Activated CD8-positive, alpha-beta T cell treated with anti-CD3 and anti-CD28 coated beads for 36 hours (primary cell): ENCODE measurements around the gene KLHL40. TPM values are rescaled to one million over a fixed set of nuclear protein-coding genes. Genes with fewer than 3 reads are reported as not detected.

Source experiments
- ATAC-seq: fragments of 200-7000 bp; cut with Tn5 transposase; one replicate; pipeline ENCODE4 v1.10.0; 2021; ENCODE audit warnings: mild to moderate bottlenecking, moderate library complexity
- CTCF ChIA-PET: fragments of 350-600 bp; sonication (Branson Sonifier 250); formaldehyde crosslinking; loops from one replicate; lab custom pipeline; 2021; ENCODE audit warnings: antibody characterized with exemption; lab: Charles Lee
- POLR2A ChIA-PET: fragments of 350-600 bp; sonication (Branson Sonifier 250); formaldehyde crosslinking; loops from one replicate; lab custom pipeline; 2021; ENCODE audit warnings: antibody characterized with exemption; lab: Charles Lee
- DNase-seq: peaks from one replicate; pipeline ENCODE4 v3.0.0-alpha.2; 2020
- H3K27ac Mint-ChIP-seq: one replicate; pipeline ENCODE4 v1.8.0; 2021; ENCODE audit warnings: mild to moderate bottlenecking, mixed read lengths
- H3K27me3 Mint-ChIP-seq: one replicate; pipeline ENCODE4 v1.8.0; 2021; ENCODE audit warnings: mixed read lengths
- H3K36me3 Mint-ChIP-seq: one replicate; pipeline ENCODE4 v1.8.0; 2021; ENCODE audit warnings: low read depth, mixed read lengths
- H3K4me1 Mint-ChIP-seq: one replicate; pipeline ENCODE4 v1.8.0; 2021; ENCODE audit warnings: low read depth, mixed read lengths
- H3K4me3 Mint-ChIP-seq: one replicate; pipeline ENCODE4 v1.8.0; 2021; ENCODE audit warnings: mild to moderate bottlenecking, moderate library complexity, mixed read lengths
- H3K9me3 Mint-ChIP-seq: one replicate; pipeline ENCODE4 v1.8.0; 2021; ENCODE audit warnings: mixed read lengths
- intact Hi-C: fragments of 100-400 bp; cut with micrococcal nuclease; formaldehyde crosslinking; loops from one replicate; pipeline ENCODE4 v1.10.0; 2022
- total RNA-seq, 2 experiments: library from RNA; stranded (reverse); gene quantifications; one replicate each; pipeline ENCODE4 v1.2.3, GENCODE V29; 2021
- TF ChIP-seq, protein P1 (sequence below): fragments of 200-600 bp; IDR thresholded peaks from one replicate; pipeline ENCODE4 v1.8.0; 2022; ENCODE audit warnings: antibody characterized with exemption, mild to moderate bottlenecking

KLHL40 gene
- total RNA-seq, 2 experiments from 2014 or later, result not detected

DNA sequence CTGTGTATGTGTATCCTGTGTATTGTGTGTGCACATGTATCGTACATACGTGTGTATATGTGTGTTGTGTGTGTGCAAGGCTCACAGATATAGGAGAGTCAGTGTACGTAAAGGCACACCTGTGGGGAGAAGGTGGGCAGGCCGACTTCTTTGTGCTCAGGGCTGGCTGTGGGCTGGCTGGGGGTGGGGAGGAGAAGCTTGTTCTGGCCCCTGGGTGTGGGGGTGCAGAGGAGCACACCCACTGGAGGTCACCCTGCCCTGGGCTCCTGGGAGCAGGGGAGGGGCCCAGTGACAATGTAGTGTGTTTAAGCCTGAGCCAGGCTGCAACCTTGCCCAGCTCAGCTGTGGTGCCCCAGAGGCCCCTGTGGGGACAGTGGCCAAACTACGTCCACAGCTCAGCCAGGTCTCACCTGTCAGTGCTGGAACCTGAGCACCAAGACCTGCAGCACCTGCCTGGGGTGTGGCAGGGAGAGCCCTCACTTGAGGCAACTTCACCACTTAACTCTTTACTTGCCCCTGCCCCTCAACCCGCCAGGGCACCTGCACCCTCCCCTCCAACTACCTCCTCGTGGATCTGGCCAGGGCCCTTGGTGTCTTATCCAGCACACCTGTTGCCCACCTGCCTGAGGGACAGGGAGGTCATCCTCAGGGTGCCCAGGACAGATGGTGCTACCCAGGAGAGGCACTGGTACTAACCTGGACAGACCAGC lies 19.9 kb downstream of the KLHL40 start:
- POLR2A ChIA-PET, result interaction anchor here (0.6 kb wide), 1 partner anchor 16 kb away, joined by 3 read pairs; no protein-coding TSS in a partner anchor
- CTCF ChIA-PET, result no interaction called here
- Mint-ChIP-seq H3K9me3 (no peaks in the 10 kb centered on the region), H3K4me1 (no peaks in the 10 kb centered on the region), H3K4me3 (no peak overlapping the region), H3K36me3 (no peaks in the 10 kb centered on the region), H3K27ac (no peak overlapping the region), H3K27me3 (no peaks in the 10 kb centered on the region)
- ATAC-seq (no peak), DNase-seq (no peak)
- intact Hi-C loops, result no loop called here
- TF ChIP-seq, protein P1, sequence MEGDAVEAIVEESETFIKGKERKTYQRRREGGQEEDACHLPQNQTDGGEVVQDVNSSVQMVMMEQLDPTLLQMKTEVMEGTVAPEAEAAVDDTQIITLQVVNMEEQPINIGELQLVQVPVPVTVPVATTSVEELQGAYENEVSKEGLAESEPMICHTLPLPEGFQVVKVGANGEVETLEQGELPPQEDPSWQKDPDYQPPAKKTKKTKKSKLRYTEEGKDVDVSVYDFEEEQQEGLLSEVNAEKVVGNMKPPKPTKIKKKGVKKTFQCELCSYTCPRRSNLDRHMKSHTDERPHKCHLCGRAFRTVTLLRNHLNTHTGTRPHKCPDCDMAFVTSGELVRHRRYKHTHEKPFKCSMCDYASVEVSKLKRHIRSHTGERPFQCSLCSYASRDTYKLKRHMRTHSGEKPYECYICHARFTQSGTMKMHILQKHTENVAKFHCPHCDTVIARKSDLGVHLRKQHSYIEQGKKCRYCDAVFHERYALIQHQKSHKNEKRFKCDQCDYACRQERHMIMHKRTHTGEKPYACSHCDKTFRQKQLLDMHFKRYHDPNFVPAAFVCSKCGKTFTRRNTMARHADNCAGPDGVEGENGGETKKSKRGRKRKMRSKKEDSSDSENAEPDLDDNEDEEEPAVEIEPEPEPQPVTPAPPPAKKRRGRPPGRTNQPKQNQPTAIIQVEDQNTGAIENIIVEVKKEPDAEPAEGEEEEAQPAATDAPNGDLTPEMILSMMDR, result no peak

DNA sequence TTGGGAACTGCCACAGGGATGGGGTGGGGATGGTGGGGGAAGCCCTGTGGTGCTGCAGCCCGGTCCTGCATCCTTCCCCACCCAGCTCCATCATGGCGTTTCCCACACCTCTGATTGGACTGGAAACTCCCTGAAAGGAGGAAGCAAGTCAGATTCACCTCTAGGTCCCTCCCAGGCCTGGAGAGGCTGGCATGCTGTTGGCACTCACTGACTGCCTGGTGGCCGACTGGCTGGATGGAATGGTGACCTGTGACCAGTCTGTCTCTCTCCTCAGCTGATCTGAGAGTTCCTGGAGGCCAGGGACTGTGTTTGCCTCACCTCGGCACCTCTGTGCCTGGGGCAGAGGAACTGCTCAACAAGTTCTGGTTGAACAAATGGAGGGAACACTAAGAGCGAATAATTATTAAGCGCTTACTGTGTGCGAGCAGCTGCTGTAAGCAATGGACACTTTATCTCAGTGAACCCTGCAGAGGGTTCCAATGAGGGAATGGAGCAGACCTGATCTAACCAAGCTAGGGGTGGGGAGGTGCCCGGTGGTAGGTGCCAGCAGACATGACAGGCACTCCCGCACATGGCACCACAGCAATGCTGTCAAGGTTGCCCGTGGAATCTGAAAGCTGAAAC lies 20.7 kb downstream of the KLHL40 start:
- Mint-ChIP-seq H3K9me3 (no peaks in the 10 kb centered on the region), H3K27me3 (no peaks in the 10 kb centered on the region), H3K27ac (no peak overlapping the region), H3K36me3 (no peaks in the 10 kb centered on the region), H3K4me3 (no peak overlapping the region), H3K4me1 (no peaks in the 10 kb centered on the region)
- TF ChIP-seq, protein P1, result no peak
- no peak for ATAC-seq
- DNase-seq, result no peak
- CTCF ChIA-PET, result no interaction called here
- POLR2A ChIA-PET, result interaction anchor here (0.6 kb wide), 1 partner anchor 15 kb away, joined by 3 read pairs; no protein-coding TSS in a partner anchor
- intact Hi-C loops, result no loop called here

DNA sequence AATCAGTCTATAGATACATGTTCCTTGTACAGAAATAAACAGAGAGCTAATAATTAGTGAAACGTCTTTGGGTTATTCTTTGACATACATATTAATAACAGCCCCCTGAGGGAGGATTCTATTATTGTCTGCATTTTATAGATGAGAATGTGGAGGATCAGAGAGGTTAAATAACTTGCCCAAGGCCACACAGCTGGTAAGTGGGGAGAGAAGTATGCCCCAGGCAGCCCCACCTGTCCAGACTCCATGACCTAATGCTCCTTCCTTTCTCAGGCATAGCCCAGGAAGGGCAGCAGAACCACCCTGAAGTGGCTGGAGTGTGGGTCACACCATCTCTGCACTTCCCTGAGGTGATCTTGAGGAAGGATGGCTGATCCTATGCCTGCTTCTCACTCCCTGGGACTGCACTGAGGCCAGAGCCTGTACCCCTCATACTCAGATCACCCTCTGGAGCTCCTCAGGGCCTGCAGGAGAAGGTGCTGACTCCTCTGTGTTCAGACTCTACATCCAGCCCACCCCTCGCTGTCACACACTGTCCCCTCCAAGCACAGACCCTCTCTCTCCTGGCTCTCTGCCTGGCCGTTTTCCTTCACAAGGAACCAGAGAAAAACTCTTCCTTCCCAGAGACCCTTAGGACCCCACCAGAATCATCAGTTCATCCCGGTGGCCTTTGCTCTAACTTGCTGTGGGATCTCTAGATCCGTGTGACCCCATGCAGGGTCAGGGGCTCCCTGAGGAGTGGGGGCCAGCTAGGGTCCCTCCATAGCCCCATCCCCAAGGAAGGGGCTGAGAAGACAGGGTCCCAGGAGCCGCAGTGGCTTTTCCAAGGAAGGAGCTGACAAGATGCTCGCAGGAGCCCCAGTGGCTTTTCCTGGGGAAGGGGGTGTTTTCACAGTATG lies 21.6 kb downstream of the KLHL40 start:
- Mint-ChIP-seq H3K27me3 (no peaks in the 10 kb centered on the region), H3K36me3 (no peaks in the 10 kb centered on the region), H3K27ac (no peak overlapping the region), H3K4me1 (no peaks in the 10 kb centered on the region), H3K4me3 (no peak overlapping the region), H3K9me3 (no peaks in the 10 kb centered on the region)
- TF ChIP-seq, protein P1, result no peak
- no peak for ATAC-seq
- intact Hi-C loops, result no loop called here
- no peak for DNase-seq
- POLR2A ChIA-PET, result no interaction called here
- CTCF ChIA-PET, result no interaction called here

DNA sequence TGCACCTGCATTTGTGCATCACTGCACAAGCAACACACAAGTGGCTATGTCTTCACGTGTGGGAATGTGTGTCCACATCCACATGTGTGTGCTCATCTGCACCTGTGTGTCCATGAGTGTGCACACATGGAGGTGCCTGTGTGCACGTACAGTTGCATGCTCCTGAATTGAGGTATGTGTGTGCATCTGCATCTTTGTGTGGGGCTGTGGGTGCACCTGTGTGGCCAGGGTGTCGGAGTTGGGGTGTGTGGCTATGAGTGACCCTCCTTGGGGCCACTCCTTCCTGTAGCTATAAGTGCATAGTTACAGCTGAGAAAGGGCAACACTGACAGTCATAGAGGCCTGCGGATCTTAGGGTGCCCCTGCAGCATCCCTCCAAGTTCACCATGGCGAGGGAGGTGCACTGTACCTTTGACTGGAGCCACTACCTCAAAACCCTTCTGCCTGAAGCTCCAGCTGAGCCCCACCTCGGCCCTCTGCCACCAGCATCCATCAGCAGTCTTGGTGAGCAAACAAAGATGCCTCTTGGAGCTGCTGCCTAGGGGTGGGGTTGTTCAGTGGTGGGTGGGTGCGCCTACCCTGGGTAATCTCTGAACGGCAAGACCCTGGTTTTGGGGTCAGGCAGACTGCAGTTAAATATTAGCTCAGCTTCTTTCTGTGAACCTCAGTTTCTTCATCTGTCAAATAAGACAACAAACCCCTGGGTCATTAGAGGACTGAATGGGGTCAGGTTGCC lies 22.5 kb downstream of the KLHL40 start:
- Mint-ChIP-seq H3K9me3 (no peaks in the 10 kb centered on the region), H3K4me3 (no peak overlapping the region), H3K4me1 (no peaks in the 10 kb centered on the region), H3K36me3 (no peaks in the 10 kb centered on the region), H3K27me3 (no peaks in the 10 kb centered on the region), H3K27ac (no peak overlapping the region)
- CTCF ChIA-PET, result no interaction called here
- POLR2A ChIA-PET, result interaction anchor here (0.8 kb wide), 1 partner anchor 174 kb away, joined by 3 read pairs; no protein-coding TSS in a partner anchor
- DNase-seq, result no peak
- TF ChIP-seq, protein P1, result no peak
- intact Hi-C loops, result no loop called here
- ATAC-seq, result no peak
